ENCODE measurements around the gene ABCC8. TPM values are rescaled to one million over a fixed set of nuclear protein-coding genes. Genes with fewer than 3 reads are reported as not detected.

Gene ABCC8
- total and polyA plus RNA-seq, 2 donors (not counting 1 experiment from before 2014, with no cell fraction given), result 0.03 to 0.17 TPM

DNA sequence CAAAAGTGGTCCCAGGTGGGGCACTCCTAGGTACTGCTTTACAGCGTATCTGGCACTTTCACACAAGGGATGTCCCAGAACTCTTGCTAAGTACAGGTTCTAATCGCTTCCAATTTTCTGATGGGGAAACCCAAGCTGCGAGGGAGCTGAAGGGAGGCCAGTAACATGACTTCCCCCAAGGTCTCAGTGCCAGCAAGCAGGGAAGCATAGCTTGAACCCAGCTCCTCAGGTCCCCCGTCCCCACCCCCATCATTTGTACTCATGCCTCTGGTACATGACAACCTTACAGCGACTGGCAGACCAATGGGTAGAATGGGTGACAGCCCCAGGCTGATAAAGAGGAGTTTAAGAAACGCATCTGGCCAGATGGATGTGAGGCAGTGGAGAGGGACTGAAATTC lies 716 bp upstream of the ABCC8 start:
- Mint-ChIP-seq H3K27ac (no peak overlapping the region), H3K9me3 (ENCODE audit: insufficient read depth) (no peaks in the 10 kb centered on the region), H3K4me3 (no peak overlapping the region), H3K27me3 (peaks cover 45% of the 10 kb centered on the region), H3K4me1 (no peaks in the 10 kb centered on the region)
- Histone ChIP-seq H3K4me2 (replicated peaks; ENCODE audit: low read depth, low read length, poor library complexity, severe bottlenecking) (no peak overlapping the region), H4K20me1 (ENCODE audit: control insufficient read depth, insufficient read depth, low read length, poor library complexity, severe bottlenecking) (no peaks in the 10 kb centered on the region), H3K79me2 (ENCODE audit: control insufficient read depth, insufficient read depth, low read length) (no peaks in the 10 kb centered on the region), H3K4me3 (ENCODE audit: control extremely low read depth in 1 of 5, extremely low read depth in 1 of 5, insufficient read depth in 1 of 5, low read depth in 2 of 5, low read length in 4 of 5) (no peak overlapping the region), H3K27me3 (replicated peaks in 1 of 4; ENCODE audit: control extremely low read depth in 1 of 4, control insufficient read depth in 3 of 4, insufficient read depth in 4 of 4, low read length in 3 of 4) (peaks cover 0 to 38% (median 8%) of the 10 kb centered on the region in 4 experiments), H3K9me3 (ENCODE audit: control extremely low read depth in 1 of 3, control insufficient read depth in 2 of 3, insufficient read depth in 1 of 3, low read length in 2 of 3) (no peaks in the 10 kb centered on the region), H3K27ac (ENCODE audit: low read length in 2 of 2) (no peak overlapping the region), H3K4me1 (ENCODE audit: control insufficient read depth in 2 of 2, insufficient read depth in 2 of 2, low read length in 2 of 2) (no peaks in the 10 kb centered on the region), H2AFZ (ENCODE audit: insufficient read depth, low read depth, low read length, poor library complexity, severe bottlenecking) (no peak overlapping the region), H3K36me3 (replicated peaks in 1 of 2; ENCODE audit: control extremely low read depth in 1 of 2, control insufficient read depth in 1 of 2, extremely low read depth in 1 of 2, insufficient read depth in 2 of 2, low read length in 1 of 2) (no peaks in the 10 kb centered on the region), H3K9ac (ENCODE audit: low read length) (no peak overlapping the region)
- ChIA-PET CTCF (no interaction called here), POLR2A (no interaction called here)
- TF ChIP-seq, protein P1, sequence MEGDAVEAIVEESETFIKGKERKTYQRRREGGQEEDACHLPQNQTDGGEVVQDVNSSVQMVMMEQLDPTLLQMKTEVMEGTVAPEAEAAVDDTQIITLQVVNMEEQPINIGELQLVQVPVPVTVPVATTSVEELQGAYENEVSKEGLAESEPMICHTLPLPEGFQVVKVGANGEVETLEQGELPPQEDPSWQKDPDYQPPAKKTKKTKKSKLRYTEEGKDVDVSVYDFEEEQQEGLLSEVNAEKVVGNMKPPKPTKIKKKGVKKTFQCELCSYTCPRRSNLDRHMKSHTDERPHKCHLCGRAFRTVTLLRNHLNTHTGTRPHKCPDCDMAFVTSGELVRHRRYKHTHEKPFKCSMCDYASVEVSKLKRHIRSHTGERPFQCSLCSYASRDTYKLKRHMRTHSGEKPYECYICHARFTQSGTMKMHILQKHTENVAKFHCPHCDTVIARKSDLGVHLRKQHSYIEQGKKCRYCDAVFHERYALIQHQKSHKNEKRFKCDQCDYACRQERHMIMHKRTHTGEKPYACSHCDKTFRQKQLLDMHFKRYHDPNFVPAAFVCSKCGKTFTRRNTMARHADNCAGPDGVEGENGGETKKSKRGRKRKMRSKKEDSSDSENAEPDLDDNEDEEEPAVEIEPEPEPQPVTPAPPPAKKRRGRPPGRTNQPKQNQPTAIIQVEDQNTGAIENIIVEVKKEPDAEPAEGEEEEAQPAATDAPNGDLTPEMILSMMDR (IDR thresholded peaks at IDR 0.05), result no peak
- TF ChIP-seq EZH2 (IDR thresholded peaks at IDR 0.05; ENCODE audit: borderline replicate concordance, insufficient read depth, low read depth, low read length, poor library complexity, severe bottlenecking), result no peak
- WGBS (ENCODE audit: insufficient coverage), result 49% methylated on average over 4 of the region's 6 CpGs
- no peak for ATAC-seq (ENCODE audit: low read depth)
- no peak for DNase-seq
- intact Hi-C loops (cut with micrococcal nuclease), result no loop called here

DNA sequence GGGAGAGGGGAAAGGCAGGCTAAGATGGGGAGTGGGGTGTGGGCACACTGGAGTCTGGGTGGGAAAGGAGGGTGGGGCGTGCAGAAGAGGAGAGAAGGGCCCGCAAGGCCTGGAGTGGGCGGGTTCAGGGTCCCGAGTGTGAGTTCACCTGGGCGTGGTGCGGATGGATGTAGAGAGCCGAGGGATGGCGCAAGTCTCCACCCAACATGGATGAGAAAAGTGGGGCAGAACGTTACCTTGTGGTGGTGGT lies 364 bp upstream of the ABCC8 start:
- no peaks in the 10 kb centered on the region for H3K79me2 ChIP-seq (ENCODE audit: control insufficient read depth, insufficient read depth, low read length)
- no peak overlapping the region for H3K9ac ChIP-seq (ENCODE audit: low read length)
- H3K36me3 ChIP-seq (replicated peaks in 1 of 2; ENCODE audit: control extremely low read depth in 1 of 2, control insufficient read depth in 1 of 2, extremely low read depth in 1 of 2, insufficient read depth in 2 of 2, low read length in 1 of 2), result no peaks in the 10 kb centered on the region
- WGBS (ENCODE audit: insufficient coverage), result 19% methylated on average over 9 of the region's 9 CpGs
- Mint-ChIP-seq H3K4me3 (no peak overlapping the region), H3K9me3 (ENCODE audit: insufficient read depth) (no peaks in the 10 kb centered on the region), H3K27me3 (peaks cover 45% of the 10 kb centered on the region), H3K27ac (no peak overlapping the region), H3K4me1 (no peaks in the 10 kb centered on the region)
- no peaks in the 10 kb centered on the region for H4K20me1 ChIP-seq (ENCODE audit: control insufficient read depth, insufficient read depth, low read length, poor library complexity, severe bottlenecking)
- peaks cover 0 to 39% (median 8%) of the 10 kb centered on the region in 4 experiments for H3K27me3 ChIP-seq (replicated peaks in 1 of 4; ENCODE audit: control extremely low read depth in 1 of 4, control insufficient read depth in 3 of 4, insufficient read depth in 4 of 4, low read length in 3 of 4)
- H3K4me2 ChIP-seq (replicated peaks; ENCODE audit: low read depth, low read length, poor library complexity, severe bottlenecking), result no peak overlapping the region
- DNase-seq (no peak), ATAC-seq (ENCODE audit: low read depth) (no peak)
- H2AFZ ChIP-seq (ENCODE audit: insufficient read depth, low read depth, low read length, poor library complexity, severe bottlenecking), result no peak overlapping the region
- no peaks in the 10 kb centered on the region for H3K4me1 ChIP-seq (ENCODE audit: control insufficient read depth in 2 of 2, insufficient read depth in 2 of 2, low read length in 2 of 2)
- H3K27ac ChIP-seq (ENCODE audit: low read length in 2 of 2), result no peak overlapping the region
- no peaks in the 10 kb centered on the region for H3K9me3 ChIP-seq (ENCODE audit: control extremely low read depth in 1 of 3, control insufficient read depth in 2 of 3, insufficient read depth in 1 of 3, low read length in 2 of 3)
- POLR2A ChIA-PET, result no interaction called here
- TF ChIP-seq, protein P1 (IDR thresholded peaks at IDR 0.05), result no peak
- TF ChIP-seq EZH2 (IDR thresholded peaks at IDR 0.05; ENCODE audit: borderline replicate concordance, insufficient read depth, low read depth, low read length, poor library complexity, severe bottlenecking), result no peak
- intact Hi-C loops (cut with micrococcal nuclease), result no loop called here
- CTCF ChIA-PET, result no interaction called here
- no peak overlapping the region for H3K4me3 ChIP-seq (ENCODE audit: control extremely low read depth in 1 of 5, extremely low read depth in 1 of 5, insufficient read depth in 1 of 5, low read depth in 2 of 5, low read length in 4 of 5)

Measured in B cell (primary cell).